ENCODE measurements around the gene SLC6A19. TPM values are rescaled to one million over a fixed set of nuclear protein-coding genes. Genes with fewer than 3 reads are reported as not detected.

The SLC6A19 gene
- total RNA-seq, 4 donors from 2014 or later = not detected

DNA sequence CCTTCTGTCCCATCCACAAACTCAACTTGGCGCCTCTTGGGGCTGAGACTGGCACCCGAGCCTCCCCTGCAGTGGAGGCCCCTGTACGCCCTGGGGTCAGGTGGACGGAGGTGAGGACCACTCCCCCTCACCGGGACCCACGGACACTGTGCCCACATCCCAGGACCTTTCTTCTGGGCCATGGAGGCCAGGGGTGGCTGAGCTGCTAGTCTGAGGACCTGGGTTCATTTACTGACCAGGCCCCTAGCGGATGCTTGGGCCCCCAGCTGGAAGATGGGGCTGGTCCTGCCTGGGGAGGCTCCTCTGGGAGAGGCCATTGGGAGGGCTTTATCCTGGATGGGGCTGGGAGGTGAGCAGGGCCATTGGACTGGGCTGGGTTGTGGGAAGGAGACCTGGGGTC is 16.9 kb upstream of the SLC6A19 start:
- intact Hi-C loops (cut with DNase I; ENCODE audit: low total_unique reads) = no loop called here
- 80 to 90% methylated on average over 4 to 7 of the region's 7 CpGs for WGBS, 2 donors
- TF ChIP-seq POLR2A (IDR thresholded peaks at IDR 0.05) = no peak
- TF ChIP-seq, protein P1, sequence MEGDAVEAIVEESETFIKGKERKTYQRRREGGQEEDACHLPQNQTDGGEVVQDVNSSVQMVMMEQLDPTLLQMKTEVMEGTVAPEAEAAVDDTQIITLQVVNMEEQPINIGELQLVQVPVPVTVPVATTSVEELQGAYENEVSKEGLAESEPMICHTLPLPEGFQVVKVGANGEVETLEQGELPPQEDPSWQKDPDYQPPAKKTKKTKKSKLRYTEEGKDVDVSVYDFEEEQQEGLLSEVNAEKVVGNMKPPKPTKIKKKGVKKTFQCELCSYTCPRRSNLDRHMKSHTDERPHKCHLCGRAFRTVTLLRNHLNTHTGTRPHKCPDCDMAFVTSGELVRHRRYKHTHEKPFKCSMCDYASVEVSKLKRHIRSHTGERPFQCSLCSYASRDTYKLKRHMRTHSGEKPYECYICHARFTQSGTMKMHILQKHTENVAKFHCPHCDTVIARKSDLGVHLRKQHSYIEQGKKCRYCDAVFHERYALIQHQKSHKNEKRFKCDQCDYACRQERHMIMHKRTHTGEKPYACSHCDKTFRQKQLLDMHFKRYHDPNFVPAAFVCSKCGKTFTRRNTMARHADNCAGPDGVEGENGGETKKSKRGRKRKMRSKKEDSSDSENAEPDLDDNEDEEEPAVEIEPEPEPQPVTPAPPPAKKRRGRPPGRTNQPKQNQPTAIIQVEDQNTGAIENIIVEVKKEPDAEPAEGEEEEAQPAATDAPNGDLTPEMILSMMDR (IDR thresholded peaks at IDR 0.05) = no peak
- H3K4me3 ChIP-seq (ENCODE audit: low read depth, poor library complexity, severe bottlenecking) = no peak overlapping the region
- no peak for DNase-seq (ENCODE audit: low spot score in 2 of 2)

- H3K4me3 ChIP-seq (ENCODE audit: low read depth, poor library complexity, severe bottlenecking) = no peak overlapping the region
- WGBS, 2 donors = 83 to 87% methylated on average over 10 of the region's 10 CpGs
- intact Hi-C loops (cut with DNase I; ENCODE audit: low total_unique reads) = no loop called here
- no peak for DNase-seq (ENCODE audit: low spot score in 2 of 2)
- TF ChIP-seq, protein P1 (IDR thresholded peaks at IDR 0.05) = no peak
- TF ChIP-seq POLR2A (IDR thresholded peaks at IDR 0.05) = no peak
Observed at GRCh38 chr5:1185038-1185627, 16.3 kb upstream of the SLC6A19 start.

DNA sequence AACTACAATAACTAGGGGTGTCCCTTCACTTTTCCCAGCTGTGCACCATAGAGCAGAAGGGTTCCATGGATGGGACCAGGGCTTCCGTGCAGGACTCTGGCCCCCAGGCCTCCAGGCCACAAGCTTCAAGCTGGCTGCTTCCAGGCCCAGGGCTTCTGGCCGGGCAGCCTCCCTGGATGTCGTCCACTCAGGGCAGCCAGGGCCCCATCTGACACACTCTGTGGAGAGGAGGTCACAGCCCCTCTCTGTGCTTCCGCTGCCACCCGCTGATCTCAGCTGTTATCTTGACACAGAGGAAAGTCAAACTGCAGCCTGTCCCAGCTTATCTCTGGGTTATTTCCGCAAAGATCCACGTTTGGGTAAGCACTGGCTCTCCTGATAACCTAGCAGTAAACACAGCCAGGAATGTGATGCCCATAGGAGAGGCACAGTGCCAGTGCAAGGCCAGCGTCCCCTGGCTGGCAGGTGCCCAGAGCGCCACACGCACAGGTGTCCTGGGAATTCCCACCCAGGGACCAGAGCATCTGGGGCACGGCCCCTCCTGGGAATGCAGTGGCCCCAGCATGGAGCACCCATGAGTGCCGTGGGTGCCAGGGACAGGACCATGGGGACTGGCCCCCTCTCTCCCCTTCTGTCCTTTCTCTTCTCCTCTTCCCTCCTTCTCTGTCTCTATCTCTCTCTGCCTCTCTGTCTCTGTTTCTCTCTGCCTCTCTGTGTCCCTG is 15.6 kb upstream of the SLC6A19 start:
- intact Hi-C loops (cut with DNase I; ENCODE audit: low total_unique reads) = no loop called here
- TF ChIP-seq, protein P1 (IDR thresholded peaks at IDR 0.05) = no peak
- TF ChIP-seq POLR2A (IDR thresholded peaks at IDR 0.05) = no peak
- no peak for DNase-seq (ENCODE audit: low spot score in 2 of 2)
- 69% methylated on average over 12 of the region's 12 CpGs for WGBS, 2 donors
- no peak overlapping the region for H3K4me3 ChIP-seq (ENCODE audit: low read depth, poor library complexity, severe bottlenecking)

GRCh38 chr5:1186351-1187233 is 14.8 kb upstream of the SLC6A19 start:
- no peak for DNase-seq (ENCODE audit: low spot score in 2 of 2)
- no peak overlapping the region for H3K4me3 ChIP-seq (ENCODE audit: low read depth, poor library complexity, severe bottlenecking)
- TF ChIP-seq, protein P1 (IDR thresholded peaks at IDR 0.05) = no peak
- no peak for TF ChIP-seq POLR2A (IDR thresholded peaks at IDR 0.05)
- WGBS, 2 donors = 66 to 72% methylated on average over 16 to 18 of the region's 18 CpGs
- intact Hi-C loops (cut with DNase I; ENCODE audit: low total_unique reads) = no loop called here

DNA sequence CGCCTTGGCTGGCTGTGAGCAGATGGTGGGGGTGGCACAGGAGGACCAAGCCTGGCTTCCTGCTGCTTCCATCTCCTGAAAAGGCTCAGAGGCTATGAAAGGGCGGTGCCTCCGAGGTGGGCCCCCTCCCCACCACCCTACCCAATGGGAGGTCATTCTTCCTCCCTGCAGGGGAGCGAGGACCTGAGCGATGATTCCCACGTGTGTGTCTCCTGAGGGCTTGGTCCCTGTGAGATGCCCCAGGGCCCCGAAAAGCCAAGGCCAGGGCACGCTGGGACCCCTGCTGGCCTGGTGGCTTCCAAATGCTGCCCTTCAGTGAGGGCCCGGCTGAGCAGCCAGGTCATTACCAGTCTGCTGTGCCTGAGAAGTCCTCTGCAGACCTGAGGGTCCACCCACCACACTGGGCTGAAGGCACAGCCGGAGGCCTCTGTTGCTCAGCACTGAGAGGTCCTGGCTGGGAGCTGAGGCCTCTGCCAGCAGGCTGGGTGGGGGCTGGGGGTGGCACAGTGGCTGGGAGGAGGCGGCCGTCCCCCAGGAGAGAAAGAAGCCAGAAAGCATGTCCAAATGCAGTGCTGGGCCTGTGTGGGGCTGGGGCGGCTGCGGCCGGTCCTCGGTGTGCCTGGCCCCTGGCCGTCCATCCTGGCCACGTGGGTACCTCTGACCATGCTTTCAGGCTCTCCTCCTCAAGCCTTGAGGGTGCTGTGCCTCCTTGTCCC is 14.0 kb upstream of the SLC6A19 start:
- WGBS, 2 donors = 76 to 81% methylated on average over 7 to 13 of the region's 18 CpGs
- intact Hi-C loops (cut with DNase I; ENCODE audit: low total_unique reads) = no loop called here
- H3K4me3 ChIP-seq (ENCODE audit: low read depth, poor library complexity, severe bottlenecking) = no peak overlapping the region
- DNase-seq (ENCODE audit: low spot score in 2 of 2) = no peak
- no peak for TF ChIP-seq POLR2A (IDR thresholded peaks at IDR 0.05)
- TF ChIP-seq, protein P1 (IDR thresholded peaks at IDR 0.05) = no peak

All from lower leg skin (tissue), 4 donors.